Tibial nerve (tissue), 4 donors: ENCODE measurements around the gene RAP1GAP2. TPM values are rescaled to one million over a fixed set of nuclear protein-coding genes. Genes with fewer than 3 reads are reported as not detected.

Experiments used
- DNase-seq, 2 donors: peaks; one replicate each; pipeline ENCODE4 v3.0.0-alpha.2; 2019; ENCODE audit warnings: low spot score in 2 of 2
- H3K27ac ChIP-seq, 4 donors: fragments of 200-600 bp; sonication (generic) in 3 of 4; one replicate each; pipeline ENCODE4 v1.5.1; 2017 to 2019; ENCODE audit warnings: mild to moderate bottlenecking in 1 of 4
- H3K27me3 ChIP-seq, 2 donors: fragments of 200-600 bp; sonication (generic) in 1 of 2; one replicate each; pipeline versions ENCODE4 v1.5.1 to v1.6.0; 2017 to 2019
- H3K36me3 ChIP-seq, 3 donors: fragments of 200-600 bp; sonication (generic); one replicate each; pipeline ENCODE4 v1.5.1; 2018 to 2019
- H3K4me1 ChIP-seq, 4 donors: fragments of 200-600 bp; sonication (generic) in 3 of 4; one replicate each; pipeline ENCODE4 v1.5.1; 2017 to 2019
- H3K4me3 ChIP-seq, 4 donors: fragments of 200-600 bp; sonication (generic) in 3 of 4; one replicate each; pipeline ENCODE4 v1.5.1; 2017 to 2019; ENCODE audit warnings: mild to moderate bottlenecking in 1 of 4, moderate library complexity in 1 of 4
- H3K9me3 ChIP-seq, 4 donors: fragments of 200-600 bp; sonication (generic) in 3 of 4; one replicate each; pipeline ENCODE4 v1.5.1; 2017 to 2019
- EP300 ChIP-seq, 2 donors: sonication (generic); formaldehyde crosslinking; IDR thresholded peaks; one replicate each; pipeline ENCODE4 v1.6.1; 2017; ENCODE audit warnings: antibody characterized with exemption in 2 of 2, mild to moderate bottlenecking in 1 of 2
- POLR2A ChIP-seq, 2 donors: fragments of 450-650 bp; IDR thresholded peaks; one replicate each; pipeline ENCODE4 v1.6.1; 2017; ENCODE audit warnings: antibody characterized with exemption in 2 of 2, mild to moderate bottlenecking in 2 of 2, moderate library complexity in 2 of 2
- WGBS, 2 donors: methylation state at CpG; one replicate each; pipeline ENCODE4 v1.1.5; 2018; 5-methylcytosine and 5-hydroxymethylcytosine counted together
- total RNA-seq, 4 donors: library from RNA; depleted of rRNA; stranded (reverse); fragments of >200 nt; gene quantifications; one replicate each; pipeline ENCODE4 v1.1.0, GENCODE V29; 2016
- TF ChIP-seq, protein P1 (sequence below), 5 experiments: fragments of 200-600 bp in 3 of 5; fragments of 450-650 bp in 2 of 5; sonication (generic) in 3 of 5; IDR thresholded peaks; one replicate each; pipeline ENCODE4 v1.5.1; 2016 to 2019; ENCODE audit warnings: antibody characterized with exemption in 5 of 5, mild to moderate bottlenecking in 3 of 5, moderate library complexity in 2 of 5

RAP1GAP2 gene
- total RNA-seq, 4 donors from 2014 or later = 5.4 to 18.2 (median 11.9) TPM

DNA sequence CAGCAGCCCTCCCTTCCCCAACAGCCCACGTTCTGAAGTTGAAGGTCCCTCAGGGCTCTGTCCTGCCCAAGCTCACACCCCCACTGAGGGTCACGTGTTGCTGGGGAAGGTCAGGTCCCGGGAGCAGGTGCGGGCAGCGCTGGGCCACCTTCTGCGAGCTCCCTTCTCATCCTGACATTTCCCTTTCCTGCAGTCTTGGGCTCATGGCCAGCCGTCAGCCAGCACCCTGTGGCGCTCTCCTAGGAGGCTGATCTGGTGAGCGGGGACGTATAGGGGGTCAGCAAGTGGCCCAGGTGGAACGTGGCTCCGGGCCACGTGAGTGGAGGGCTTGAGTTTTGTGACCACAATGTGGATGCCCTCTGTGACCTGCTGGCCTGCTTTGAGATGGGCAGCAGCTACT, 73.4 kb downstream of the RAP1GAP2 start:
- no peaks in the 10 kb centered on the region for H3K9me3 ChIP-seq
- no peak for DNase-seq
- H3K27ac ChIP-seq = no peak overlapping the region
- TF ChIP-seq, protein P1, sequence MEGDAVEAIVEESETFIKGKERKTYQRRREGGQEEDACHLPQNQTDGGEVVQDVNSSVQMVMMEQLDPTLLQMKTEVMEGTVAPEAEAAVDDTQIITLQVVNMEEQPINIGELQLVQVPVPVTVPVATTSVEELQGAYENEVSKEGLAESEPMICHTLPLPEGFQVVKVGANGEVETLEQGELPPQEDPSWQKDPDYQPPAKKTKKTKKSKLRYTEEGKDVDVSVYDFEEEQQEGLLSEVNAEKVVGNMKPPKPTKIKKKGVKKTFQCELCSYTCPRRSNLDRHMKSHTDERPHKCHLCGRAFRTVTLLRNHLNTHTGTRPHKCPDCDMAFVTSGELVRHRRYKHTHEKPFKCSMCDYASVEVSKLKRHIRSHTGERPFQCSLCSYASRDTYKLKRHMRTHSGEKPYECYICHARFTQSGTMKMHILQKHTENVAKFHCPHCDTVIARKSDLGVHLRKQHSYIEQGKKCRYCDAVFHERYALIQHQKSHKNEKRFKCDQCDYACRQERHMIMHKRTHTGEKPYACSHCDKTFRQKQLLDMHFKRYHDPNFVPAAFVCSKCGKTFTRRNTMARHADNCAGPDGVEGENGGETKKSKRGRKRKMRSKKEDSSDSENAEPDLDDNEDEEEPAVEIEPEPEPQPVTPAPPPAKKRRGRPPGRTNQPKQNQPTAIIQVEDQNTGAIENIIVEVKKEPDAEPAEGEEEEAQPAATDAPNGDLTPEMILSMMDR (IDR thresholded peaks at IDR 0.05) = no peak
- TF ChIP-seq POLR2A (IDR thresholded peaks at IDR 0.05) = no peak
- no peaks in the 10 kb centered on the region for H3K27me3 ChIP-seq
- no peaks in the 10 kb centered on the region for H3K36me3 ChIP-seq
- H3K4me1 ChIP-seq = no peaks in the 10 kb centered on the region
- H3K4me3 ChIP-seq = no peak overlapping the region
- 79 to 85% methylated on average over 9 to 12 of the region's 13 CpGs for WGBS, 2 donors

- no peaks in the 10 kb centered on the region for H3K9me3 ChIP-seq
- no peaks in the 10 kb centered on the region for H3K27me3 ChIP-seq
- no peak for DNase-seq
- H3K4me3 ChIP-seq = no peak overlapping the region
- no peak for TF ChIP-seq POLR2A (IDR thresholded peaks at IDR 0.05)
- TF ChIP-seq EP300 (IDR thresholded peaks at IDR 0.05) = no peak
- TF ChIP-seq, protein P1 (IDR thresholded peaks at IDR 0.05) = no peak
- no peaks in the 10 kb centered on the region for H3K4me1 ChIP-seq
- 53 to 67% methylated on average over 7 of the region's 7 CpGs for WGBS, 2 donors
- no peak overlapping the region for H3K27ac ChIP-seq
- no peaks in the 10 kb centered on the region for H3K36me3 ChIP-seq
Observed at GRCh38 chr17:2871205-2871604, 75.0 kb downstream of the RAP1GAP2 start.

- TF ChIP-seq POLR2A (IDR thresholded peaks at IDR 0.05) (no peak), EP300 (IDR thresholded peaks at IDR 0.05) (no peak)
- TF ChIP-seq, protein P1 (IDR thresholded peaks at IDR 0.05) = no peak
- 81 to 83% methylated on average over 9 of the region's 9 CpGs for WGBS, 2 donors
- no peak for DNase-seq
- no peak overlapping the region for H3K4me3 ChIP-seq
- H3K27me3 ChIP-seq = no peaks in the 10 kb centered on the region
- H3K9me3 ChIP-seq = no peaks in the 10 kb centered on the region
- H3K27ac ChIP-seq = no peak overlapping the region
- H3K4me1 ChIP-seq = no peaks in the 10 kb centered on the region
- H3K36me3 ChIP-seq = no peaks in the 10 kb centered on the region
Observed at GRCh38 chr17:2871720-2872119, 75.5 kb downstream of the RAP1GAP2 start.

DNA sequence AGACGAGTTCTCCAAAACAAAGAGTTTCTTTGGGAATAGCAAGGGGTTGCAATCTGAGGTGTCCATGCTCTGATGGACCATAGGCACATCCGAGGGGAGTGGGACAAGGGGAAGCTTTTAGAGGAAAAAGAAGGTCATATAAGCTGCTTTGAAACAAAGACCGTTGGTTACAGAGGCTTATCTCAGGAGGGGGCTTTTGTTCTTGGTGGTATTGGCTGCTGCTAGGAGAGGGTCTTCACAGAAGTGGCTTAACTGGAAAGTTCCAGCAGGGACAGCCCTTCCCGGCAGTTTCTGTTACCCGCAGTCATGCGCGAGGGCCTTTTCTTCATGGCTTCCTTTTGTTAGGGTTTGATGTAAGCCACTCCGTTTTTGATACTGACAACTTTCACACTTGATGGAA, 76.0 kb downstream of the RAP1GAP2 start:
- Histone ChIP-seq H3K9me3 (no peaks in the 10 kb centered on the region), H3K4me3 (no peak overlapping the region), H3K4me1 (no peaks in the 10 kb centered on the region), H3K27me3 (no peaks in the 10 kb centered on the region), H3K27ac (no peak overlapping the region), H3K36me3 (no peaks in the 10 kb centered on the region)
- TF ChIP-seq, protein P1 (IDR thresholded peaks at IDR 0.05) = no peak
- no peak for TF ChIP-seq EP300 (IDR thresholded peaks at IDR 0.05)
- TF ChIP-seq POLR2A (IDR thresholded peaks at IDR 0.05) = no peak
- DNase-seq = no peak
- 37 to 55% methylated on average over 8 of the region's 8 CpGs for WGBS, 2 donors

GRCh38 chr17:2874189-2874686, 78.0 kb downstream of the RAP1GAP2 start:
- H3K27ac ChIP-seq = no peak overlapping the region
- TF ChIP-seq EP300 (IDR thresholded peaks at IDR 0.05) = no peak
- no peak for TF ChIP-seq POLR2A (IDR thresholded peaks at IDR 0.05)
- TF ChIP-seq, protein P1 (IDR thresholded peaks at IDR 0.05) = no peak
- no peaks in the 10 kb centered on the region for H3K9me3 ChIP-seq
- no peaks in the 10 kb centered on the region for H3K4me1 ChIP-seq
- DNase-seq = no peak
- no peaks in the 10 kb centered on the region for H3K27me3 ChIP-seq
- no peaks in the 10 kb centered on the region for H3K36me3 ChIP-seq
- no peak overlapping the region for H3K4me3 ChIP-seq
- WGBS, 2 donors = 36 to 42% methylated on average over 5 of the region's 5 CpGs
